A549 (cell line): ENCODE results near the gene SMIM10. TPM values are rescaled to one million over a fixed set of nuclear protein-coding genes. Genes with fewer than 3 reads are reported as not detected.

Experiments
- ATAC-seq, 2 experiments: fragments of 200-7000 bp in 1 of 2; fragments of >200 bp in 1 of 2; cut with Nextera tagmentation in 1 of 2; cut with Tn5 transposase in 1 of 2; 3 replicates each; pipeline versions ENCODE4 v1.8.0 to v1.9.1; 2018 to 2020; ENCODE audit warnings: mild to moderate bottlenecking in 1 of 2, moderate library complexity in 1 of 2
- CTCF ChIA-PET: fragments of 300-600 bp; sonication (Branson Sonifier 250); formaldehyde crosslinking; extraction: SDS; loops from one replicate; lab custom pipeline; 2021; ENCODE audit warnings: antibody characterized with exemption, inconsistent platforms; lab: Yijun Ruan, JAX
- POLR2A ChIA-PET: fragments of 350-600 bp; formaldehyde crosslinking; extraction: SDS; loops from one replicate; lab custom pipeline; 2021; ENCODE audit warnings: antibody characterized with exemption, inconsistent platforms; lab: Yijun Ruan, JAX
- DNase-seq, 2 experiments: peaks; one replicate each; pipeline versions ENCODE4 v3.0.0 to v3.0.0-alpha.2; 2011 to 2016; ENCODE audit warnings: low read depth in 1 of 2, low spot score in 1 of 2
- FAIRE-seq: peaks from 2 replicates; lab custom pipeline; 2011; peaks lifted over from hg19 to GRCh38; lab: Jason Lieb, UNC
- H3K27ac ChIP-seq, 2 experiments: fragments of >200 bp; sonication (Bioruptor Twin); formaldehyde crosslinking; 3 replicates each; pipeline ENCODE4 v1.5.1; 2016 to 2017
- H3K4me1 ChIP-seq: fragments of >200 bp; sonication (Bioruptor Twin); formaldehyde crosslinking; 3 replicates; pipeline ENCODE4 v1.6.1; 2016
- H3K4me2 ChIP-seq: fragments of >200 bp; sonication (Bioruptor Twin); formaldehyde crosslinking; 3 replicates; pipeline ENCODE4 v1.6.1; 2016
- H3K4me3 ChIP-seq: fragments of >200 bp; sonication (Bioruptor Twin); formaldehyde crosslinking; 3 replicates; pipeline ENCODE4 v1.5.1; 2016
- H3K9me3 ChIP-seq: fragments of >200 bp; sonication (Bioruptor Twin); formaldehyde crosslinking; 3 replicates; pipeline ENCODE4 v1.6.1; 2016
- CBX2 ChIP-seq: fragments of 200-600 bp; sonication (generic); IDR thresholded peaks from 2 replicates; pipeline ENCODE4 v1.6.1; 2016; ENCODE audit warnings: low read depth, mild to moderate bottlenecking, borderline replicate concordance
- CHD2 ChIP-seq: fragments of 150-350 bp; IDR thresholded peaks from 2 replicates; pipeline ENCODE4 v1.6.1; 2014; ENCODE audit warnings: low read length; ENCODE audit not compliant: partially characterized antibody
- E2F6 ChIP-seq: IDR thresholded peaks from 2 replicates; pipeline ENCODE4 v1.6.1; 2012; ENCODE audit warnings: low read depth, borderline replicate concordance
- EHMT2 ChIP-seq: fragments of 200-600 bp; sonication (generic); IDR thresholded peaks from 2 replicates; pipeline ENCODE4 v1.6.1; 2016; ENCODE audit warnings: antibody characterized with exemption, low read depth, mild to moderate bottlenecking, moderate library complexity
- FOSB ChIP-seq: fragments of 250-450 bp; sonication (Bioruptor Pico); IDR thresholded peaks from 2 replicates; pipeline ENCODE4 v1.5.0; 2020; ENCODE audit warnings: mild to moderate bottlenecking, moderate library complexity
- GATA3 ChIP-seq: IDR thresholded peaks from 2 replicates; pipeline ENCODE4 v1.6.1; 2012; ENCODE audit warnings: borderline replicate concordance
- HDAC2 ChIP-seq: fragments of 200-600 bp; sonication (generic); IDR thresholded peaks from 2 replicates; pipeline ENCODE4 v1.6.1; 2016
- HES2 ChIP-seq: fragments of >200 bp; sonication (Bioruptor Twin); formaldehyde crosslinking; IDR thresholded peaks from 2 replicates; pipeline ENCODE4 v1.6.1; 2016
- HEYL ChIP-seq: fragments of 250-450 bp; sonication (Bioruptor Pico); IDR thresholded peaks from 2 replicates; pipeline ENCODE4 v1.8.0; 2021; ENCODE audit warnings: mild to moderate bottlenecking, moderate library complexity
- HOXA7 ChIP-seq: fragments of 250-450 bp; sonication (Bioruptor Pico); IDR thresholded peaks from 2 replicates; pipeline ENCODE4 v1.5.0; 2020; ENCODE audit warnings: mild to moderate bottlenecking, moderate library complexity
- HOXB13 ChIP-seq: fragments of 250-450 bp; sonication (Bioruptor Pico); IDR thresholded peaks from 2 replicates; pipeline ENCODE4 v1.5.0; 2020; ENCODE audit warnings: low read depth, mild to moderate bottlenecking, moderate library complexity
- HOXB5 ChIP-seq: fragments of 250-450 bp; sonication (Bioruptor Pico); IDR thresholded peaks from 2 replicates; pipeline ENCODE4 v1.5.0; 2020; ENCODE audit warnings: mild to moderate bottlenecking, moderate library complexity
- MAFK ChIP-seq: fragments of 450-650 bp; IDR thresholded peaks from 2 replicates; pipeline ENCODE4 v1.6.1; 2014; ENCODE audit not compliant: partially characterized antibody
- NFE2L2 ChIP-seq: fragments of 150-350 bp; conservative IDR thresholded peaks from 2 replicates; pipeline ENCODE4 v1.6.1; 2014; ENCODE audit warnings: low read length
- NPAS2 ChIP-seq: fragments of 250-450 bp; sonication (Bioruptor Pico); IDR thresholded peaks from 2 replicates; pipeline ENCODE4 v1.8.0; 2022; ENCODE audit warnings: mild to moderate bottlenecking, moderate library complexity, borderline replicate concordance
- RARB ChIP-seq: fragments of 250-450 bp; sonication (Bioruptor Pico); IDR thresholded peaks from 2 replicates; pipeline ENCODE4 v1.8.0; 2021; ENCODE audit warnings: mild to moderate bottlenecking, moderate library complexity
- REST ChIP-seq: fragments of 200-600 bp; sonication (generic); IDR thresholded peaks from 2 replicates; pipeline ENCODE4 v1.6.1; 2016; ENCODE audit warnings: antibody characterized with exemption, mild to moderate bottlenecking, moderate library complexity
- RNF2 ChIP-seq: fragments of 200-600 bp; sonication (generic); IDR thresholded peaks from 2 replicates; pipeline ENCODE4 v1.6.1; 2016; ENCODE audit warnings: low read depth, mild to moderate bottlenecking, antibody characterized with exemption, moderate library complexity, borderline replicate concordance
- WGBS: methylation state at CpG from one replicate; pipeline ENCODE4 v1.1.6; 2017; ENCODE audit errors: missing lambda C conversion rate; 5-methylcytosine and 5-hydroxymethylcytosine counted together
- polyA plus RNA-seq, 4 experiments: library from polyadenylated mRNA; depleted of rRNA in 3 of 4; stranded (reverse); fragments of >200 nt; fragmentation: RNase III in 1 of 4; extraction: RNeasy Plus Mini Kit Qiagen cat#74134 plus additional on column Dnase treatment in 1 of 4; gene quantifications; 2 replicates in 3 of 4; 3 replicates in 1 of 4; pipeline ENCODE4 v1.2.3, GENCODE V29; 2011 to 2017
- TF ChIP-seq, protein P1 (sequence below): fragments of 250-450 bp; sonication (Bioruptor Pico); IDR thresholded peaks from 2 replicates; pipeline ENCODE4 v1.5.0; 2021; ENCODE audit warnings: mild to moderate bottlenecking, moderate library complexity, borderline replicate concordance

The SMIM10 gene
- polyA plus RNA-seq, 2 of the 4 experiments (the other 2 are of a cell fraction), result 0.14 TPM; not detected in 1

- no peak overlapping the region for H3K4me2 ChIP-seq
- 17% methylated on average over 2 of the region's 2 CpGs for WGBS
- H3K4me3 ChIP-seq, result no peak overlapping the region
- H3K9me3 ChIP-seq, result no peaks in the 10 kb centered on the region
- no peak for ATAC-seq
- TF ChIP-seq HES2 (no peak), MAFK (no peak), HOXA7 (no peak), EHMT2 (no peak), GATA3 (no peak), CBX2 (no peak)
- no peak for DNase-seq
- FAIRE-seq, result no peak
- no peak overlapping the region for H3K27ac ChIP-seq
- no peaks in the 10 kb centered on the region for H3K4me1 ChIP-seq
- CTCF ChIA-PET, result interaction anchor here (2.1 kb wide), 1 partner anchor 17 kb away, joined by 7 read pairs; no protein-coding TSS in a partner anchor
- POLR2A ChIA-PET, result no interaction called here
Measured at GRCh38 chrX:134982748-134983147, 8.0 kb upstream of the SMIM10 start.

GRCh38 chrX:134985479-134985878 is 5.3 kb upstream of the SMIM10 start:
- CTCF ChIA-PET, result interaction anchor here (2.2 to 2.4 kb wide), 2 partner anchors 14 to 20 kb away, joined by 12 to 13 read pairs; no protein-coding TSS in a partner anchor
- FAIRE-seq, result no peak
- no peak overlapping the region for H3K27ac ChIP-seq
- ATAC-seq, result no peak
- 56% methylated on average over 4 of the region's 4 CpGs for WGBS
- no peak for DNase-seq
- TF ChIP-seq GATA3, result no peak
- no peak for TF ChIP-seq REST
- TF ChIP-seq HEYL, result no peak
- TF ChIP-seq, protein P1, sequence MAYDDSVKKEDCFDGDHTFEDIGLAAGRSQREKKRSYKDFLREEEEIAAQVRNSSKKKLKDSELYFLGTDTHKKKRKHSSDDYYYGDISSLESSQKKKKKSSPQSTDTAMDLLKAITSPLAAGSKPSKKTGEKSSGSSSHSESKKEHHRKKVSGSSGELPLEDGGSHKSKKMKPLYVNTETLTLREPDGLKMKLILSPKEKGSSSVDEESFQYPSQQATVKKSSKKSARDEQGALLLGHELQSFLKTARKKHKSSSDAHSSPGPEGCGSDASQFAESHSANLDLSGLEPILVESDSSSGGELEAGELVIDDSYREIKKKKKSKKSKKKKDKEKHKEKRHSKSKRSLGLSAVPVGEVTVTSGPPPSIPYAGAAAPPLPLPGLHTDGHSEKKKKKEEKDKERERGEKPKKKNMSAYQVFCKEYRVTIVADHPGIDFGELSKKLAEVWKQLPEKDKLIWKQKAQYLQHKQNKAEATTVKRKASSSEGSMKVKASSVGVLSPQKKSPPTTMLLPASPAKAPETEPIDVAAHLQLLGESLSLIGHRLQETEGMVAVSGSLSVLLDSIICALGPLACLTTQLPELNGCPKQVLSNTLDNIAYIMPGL (CRISPR knock-in tag), result no peak
- no peak for TF ChIP-seq FOSB (CRISPR knock-in tag)
- no peak for TF ChIP-seq NFE2L2
- TF ChIP-seq CHD2, result no peak
- no peak for TF ChIP-seq EHMT2
- no peak for TF ChIP-seq RNF2
- H3K4me2 ChIP-seq, result no peak overlapping the region
- no peaks in the 10 kb centered on the region for H3K9me3 ChIP-seq
- no peak overlapping the region for H3K4me3 ChIP-seq
- no peaks in the 10 kb centered on the region for H3K4me1 ChIP-seq
- POLR2A ChIA-PET, result no interaction called here

- Histone ChIP-seq H3K9me3 (no peaks in the 10 kb centered on the region), H3K4me3 (no peak overlapping the region), H3K27ac (peak overlapping the region in 1 of 2 experiments; percentile 35; a peak in 2 of 6 replicates), H3K4me2 (no peak overlapping the region)
- 56% methylated on average over 4 of the region's 4 CpGs for WGBS
- ATAC-seq, result no peak
- no peak for TF ChIP-seq GATA3
- no peak for TF ChIP-seq HOXB13 (CRISPR knock-in tag)
- TF ChIP-seq EHMT2, result no peak
- TF ChIP-seq E2F6, result no peak
- no peak for TF ChIP-seq HDAC2
- TF ChIP-seq, protein P1 (CRISPR knock-in tag), result no peak
- TF ChIP-seq HOXB5 (CRISPR knock-in tag), result no peak
- TF ChIP-seq FOSB (CRISPR knock-in tag), result no peak
- no peak for TF ChIP-seq HOXA7
- no peak for TF ChIP-seq NPAS2 (CRISPR knock-in tag)
- no peak for TF ChIP-seq RARB (CRISPR knock-in tag)
- no peak for TF ChIP-seq REST
- TF ChIP-seq, all 56 proteins: peak for 0
- H3K4me1 ChIP-seq, result no peaks in the 10 kb centered on the region
- POLR2A ChIA-PET, result no interaction called here
- CTCF ChIA-PET, result interaction anchor here (1.0 kb wide), 1 partner anchor 9 kb away, joined by 3 read pairs; no protein-coding TSS in a partner anchor
- DNase-seq (no peak), FAIRE-seq (no peak)
Measured at GRCh38 chrX:134990475-134990800, 353 bp upstream of the SMIM10 start.
